ENCODE results near the gene MROH8. TPM values are rescaled to one million over a fixed set of nuclear protein-coding genes. Genes with fewer than 3 reads are reported as not detected.
A peak's percentile ranks its signal among the peaks of the same experiment; 100 is the strongest.

The MROH8 gene
- total RNA-seq, 1 donor, result 2.6 TPM

DNA sequence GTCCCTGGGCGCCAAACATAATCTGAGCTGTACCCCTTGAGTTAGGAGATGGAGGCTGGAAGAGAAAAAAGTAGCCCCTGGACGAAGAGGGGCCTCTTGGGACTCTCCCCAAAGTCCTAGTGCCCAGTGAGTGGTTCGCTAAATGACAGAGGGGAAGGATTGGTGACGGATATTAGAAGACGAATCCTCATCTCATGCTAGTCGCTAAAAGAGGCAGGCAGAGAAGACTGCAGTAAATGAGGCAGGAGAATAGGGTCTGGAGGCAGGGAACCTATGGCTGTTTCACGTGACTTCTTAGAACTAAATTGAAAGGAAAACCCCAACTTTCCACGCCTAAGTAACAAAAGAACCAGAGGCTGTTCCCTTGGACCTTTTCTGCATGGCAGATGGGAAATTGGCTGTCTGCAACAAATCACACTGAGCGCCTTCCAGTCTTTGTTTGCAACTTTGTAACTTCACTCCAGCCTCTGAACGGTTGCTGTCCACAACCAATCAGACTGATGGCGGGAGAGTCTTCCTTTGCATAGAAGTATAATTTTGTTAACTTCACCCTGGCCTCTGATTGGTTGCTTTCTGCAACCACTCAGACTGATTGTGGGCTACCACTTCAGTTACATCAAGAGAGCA lies 82.8 kb downstream of the MROH8 start:
- DNase-seq (ENCODE audit: low read depth), result no peak
- TF ChIP-seq, protein P1, sequence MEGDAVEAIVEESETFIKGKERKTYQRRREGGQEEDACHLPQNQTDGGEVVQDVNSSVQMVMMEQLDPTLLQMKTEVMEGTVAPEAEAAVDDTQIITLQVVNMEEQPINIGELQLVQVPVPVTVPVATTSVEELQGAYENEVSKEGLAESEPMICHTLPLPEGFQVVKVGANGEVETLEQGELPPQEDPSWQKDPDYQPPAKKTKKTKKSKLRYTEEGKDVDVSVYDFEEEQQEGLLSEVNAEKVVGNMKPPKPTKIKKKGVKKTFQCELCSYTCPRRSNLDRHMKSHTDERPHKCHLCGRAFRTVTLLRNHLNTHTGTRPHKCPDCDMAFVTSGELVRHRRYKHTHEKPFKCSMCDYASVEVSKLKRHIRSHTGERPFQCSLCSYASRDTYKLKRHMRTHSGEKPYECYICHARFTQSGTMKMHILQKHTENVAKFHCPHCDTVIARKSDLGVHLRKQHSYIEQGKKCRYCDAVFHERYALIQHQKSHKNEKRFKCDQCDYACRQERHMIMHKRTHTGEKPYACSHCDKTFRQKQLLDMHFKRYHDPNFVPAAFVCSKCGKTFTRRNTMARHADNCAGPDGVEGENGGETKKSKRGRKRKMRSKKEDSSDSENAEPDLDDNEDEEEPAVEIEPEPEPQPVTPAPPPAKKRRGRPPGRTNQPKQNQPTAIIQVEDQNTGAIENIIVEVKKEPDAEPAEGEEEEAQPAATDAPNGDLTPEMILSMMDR (IDR thresholded peaks at IDR 0.05; ENCODE audit: insufficient read depth, low read depth, low read length), result no peak
- H3K4me3 ChIP-seq (ENCODE audit: low read depth, low read length), result peak overlapping the region; percentile 79

DNA sequence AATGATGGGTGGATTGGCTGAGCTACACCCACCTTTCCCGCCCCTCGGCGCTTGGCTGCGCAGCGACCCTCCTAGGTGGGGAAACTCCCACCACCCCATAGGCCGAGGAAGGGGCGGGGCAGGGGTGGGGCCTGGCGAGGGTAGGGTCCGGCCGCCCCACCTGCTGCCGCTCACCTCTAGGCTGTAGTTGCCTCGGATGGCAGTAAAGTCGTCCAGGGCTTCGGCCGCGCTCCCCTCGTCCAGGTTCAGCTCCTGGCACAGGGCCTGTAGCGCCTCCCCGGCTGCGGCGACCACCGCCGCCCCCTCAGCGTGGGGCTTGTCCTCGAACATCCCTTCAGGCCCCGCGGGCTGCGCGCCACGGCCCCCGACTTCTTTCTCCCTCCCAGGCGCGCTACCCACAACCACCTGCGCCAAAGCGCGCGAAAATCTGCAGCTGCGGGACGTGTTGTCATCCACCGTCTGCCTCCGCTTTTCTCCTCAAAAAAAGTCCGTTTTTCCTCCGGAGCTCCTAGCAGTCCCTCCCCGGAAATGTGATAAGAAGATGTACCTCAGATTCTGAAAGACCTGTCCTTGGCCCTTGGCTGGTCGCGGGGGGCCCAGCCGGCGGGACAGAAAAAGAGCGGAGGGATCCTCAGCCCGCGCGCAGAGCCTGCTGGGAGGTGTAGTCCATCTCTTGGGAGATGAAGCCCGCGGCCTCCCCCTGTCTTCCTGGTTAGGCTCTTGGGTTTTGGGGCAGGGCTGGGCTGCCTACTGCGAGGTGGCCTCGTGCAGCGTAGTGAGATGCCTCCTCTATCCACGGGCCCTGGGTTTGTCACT lies 83.5 kb downstream of the MROH8 start, which contains the start of gene RBL1:
Gene RBL1, minus strand, starts transcription at position 399 of the 816 bp plus-strand sequence. Its CDS starts 69 bp downstream, at position 330.
- TF ChIP-seq, protein P1 (IDR thresholded peaks at IDR 0.05; ENCODE audit: insufficient read depth, low read depth, low read length), result peak; percentile 44
- DNase-seq (ENCODE audit: low read depth), result peak; percentile 86
- H3K4me3 ChIP-seq (ENCODE audit: low read depth, low read length), result peak within 1 kb of the TSS; percentile 79

DNA sequence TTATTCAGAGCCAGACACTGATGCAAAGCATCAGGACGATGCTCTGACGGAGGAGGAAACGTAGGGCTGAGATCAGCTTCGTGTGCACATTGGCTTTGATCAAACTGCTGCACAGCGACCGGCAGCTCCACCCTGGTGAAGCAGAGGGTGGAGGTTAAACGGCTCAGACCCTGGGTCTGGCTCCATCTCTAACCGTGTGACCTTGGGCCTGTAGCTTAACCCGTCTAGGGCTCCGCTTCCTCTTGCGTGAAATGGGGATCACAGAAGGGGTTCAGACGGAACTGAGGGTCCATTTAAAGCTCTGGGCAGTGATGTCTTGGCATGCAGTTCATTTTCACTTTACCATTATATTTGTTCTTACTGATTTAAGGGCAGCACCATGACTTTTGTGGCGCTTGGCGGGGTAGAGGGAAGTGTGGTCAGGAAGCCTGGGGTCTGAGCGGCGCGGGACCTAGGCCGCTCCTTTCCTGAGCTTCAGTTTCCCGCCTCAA lies 84.2 kb downstream of the MROH8 start:
- peak overlapping the region; percentile 79 for H3K4me3 ChIP-seq (ENCODE audit: low read depth, low read length)
- TF ChIP-seq, protein P1 (IDR thresholded peaks at IDR 0.05; ENCODE audit: insufficient read depth, low read depth, low read length), result no peak
- peak; percentile 7 for DNase-seq (ENCODE audit: low read depth)

DNA sequence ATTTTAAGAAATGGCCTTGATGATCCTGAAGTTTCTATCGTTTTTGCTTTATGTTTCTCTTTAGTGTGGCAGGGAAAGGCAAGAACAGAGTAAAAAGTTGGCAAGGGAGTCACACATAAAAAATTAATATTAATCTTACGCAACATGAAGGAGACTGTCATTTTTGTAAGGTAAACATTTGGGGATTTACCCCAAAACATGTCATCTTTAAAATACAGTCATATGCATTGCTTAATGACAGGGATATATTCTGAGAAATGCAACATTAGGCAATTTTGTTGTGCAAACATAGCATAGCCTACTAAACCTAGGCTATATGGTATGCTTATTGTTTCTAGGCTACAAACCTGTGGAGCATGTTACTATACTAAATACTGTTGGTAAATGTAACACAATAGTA lies 88.9 kb downstream of the MROH8 start:
- TF ChIP-seq, protein P1 (IDR thresholded peaks at IDR 0.05; ENCODE audit: insufficient read depth, low read depth, low read length), result no peak
- H3K4me3 ChIP-seq (ENCODE audit: low read depth, low read length), result no peak overlapping the region
- DNase-seq (ENCODE audit: low read depth), result no peak

DNA sequence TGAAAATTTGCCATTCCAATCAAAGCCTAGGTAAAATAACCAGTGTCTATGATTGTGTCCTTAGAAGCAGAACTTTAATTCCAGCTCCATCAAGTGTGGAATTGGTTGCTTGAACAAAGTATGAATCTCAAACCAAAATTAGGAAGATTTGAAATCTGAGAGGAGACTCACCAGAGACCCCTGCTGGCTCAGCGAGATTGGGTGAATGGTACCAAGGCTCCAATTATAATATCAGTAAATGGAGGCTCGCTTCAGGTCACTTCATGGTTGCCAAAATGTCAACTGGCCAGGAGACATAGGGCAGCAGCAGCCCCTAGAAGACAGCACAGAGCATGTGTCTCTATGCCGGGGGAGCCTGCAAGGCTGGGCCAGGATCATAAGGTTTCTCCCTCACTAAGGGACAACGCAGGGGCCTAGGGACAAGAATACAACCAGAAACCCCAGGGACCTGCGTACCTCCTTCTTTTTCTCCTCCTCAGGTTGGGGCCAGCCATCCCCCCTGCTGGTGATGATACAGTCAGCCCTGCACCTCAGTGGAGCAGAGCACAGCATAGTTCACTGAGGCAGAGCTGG lies 97.5 kb downstream of the MROH8 start:
- no peak overlapping the region for H3K4me3 ChIP-seq (ENCODE audit: low read depth, low read length)
- TF ChIP-seq, protein P1 (IDR thresholded peaks at IDR 0.05; ENCODE audit: insufficient read depth, low read depth, low read length), result peak; percentile 60
- DNase-seq (ENCODE audit: low read depth), result no peak

DNA sequence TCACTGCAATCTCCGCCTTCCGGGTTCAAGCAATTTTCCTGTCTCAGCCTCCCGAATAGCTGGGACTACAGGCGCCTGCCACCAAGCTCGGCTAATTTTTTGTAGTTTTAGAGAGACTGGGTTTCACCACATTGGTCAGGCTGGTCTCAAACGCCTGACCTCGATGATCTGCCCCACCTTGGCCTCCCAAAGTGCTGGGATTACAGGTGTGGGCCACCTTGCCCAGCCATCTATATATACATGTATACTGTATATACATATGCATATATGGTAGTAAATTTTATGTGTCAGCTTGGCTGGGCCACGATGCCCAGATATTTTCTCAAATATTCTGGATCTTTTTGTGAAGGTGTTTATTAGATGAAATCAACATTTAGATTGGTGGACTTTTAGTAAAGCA lies 102.3 kb downstream of the MROH8 start:
- no peak overlapping the region for H3K4me3 ChIP-seq (ENCODE audit: low read depth, low read length)
- TF ChIP-seq, protein P1 (IDR thresholded peaks at IDR 0.05; ENCODE audit: insufficient read depth, low read depth, low read length), result no peak
- DNase-seq (ENCODE audit: low read depth), result no peak

Measured in fibroblast of villous mesenchyme (primary cell).